Left cardiac atrium (tissue), 4 donors: ENCODE data around the gene ITPR2. TPM values are rescaled to one million over a fixed set of nuclear protein-coding genes. Genes with fewer than 3 reads are reported as not detected.
"Not testable (repeated sequence)": the region's sequence is repeated elsewhere in the genome, so short reads cannot be mapped to it uniquely, and the experiment has no call there.

Experiments
- ATAC-seq, 2 donors: fragments of 200-7000 bp; cut with Tn5 transposase; one replicate each; pipeline ENCODE4 v1.9.1; 2020; ENCODE audit warnings: mild to moderate bottlenecking in 2 of 2, moderate library complexity in 2 of 2
- DNase-seq: peaks from one replicate; pipeline ENCODE4 v3.0.0-alpha.2; 2020
- intact Hi-C, 2 donors: fragments of 100-400 bp; cut with DNase I; formaldehyde crosslinking; loops; one replicate each; pipeline versions ENCODE4 v1.14.1 to v1.15.1; 2022 to 2023
- total RNA-seq, 2 donors: library from RNA; stranded (reverse); fragmentation: NEBNext Ultra II Directional; extraction: Animal tissue kit (Norgen Biotek cat#: 25700); gene quantifications; one replicate each; pipeline ENCODE4 v1.2.1, GENCODE V29; 2021
- donor health status: DM: no; HTN: yes; CAD: no.
- donor health status: DM: no; HTN: yes; CAD: no; lungs with severe emphysema.
- donor health status: DM: yes; HTN: yes; CAD: no.
- donor health status: Dilated cardiomyopathy.

The ITPR2 gene
- total RNA-seq, 2 donors from 2014 or later: 25.4 to 26.7 TPM

- DNase-seq: no peak
- ATAC-seq: no peak
- intact Hi-C loops: no loop called here
Measured at GRCh38 chr12:26744697-26745440, 88.1 kb downstream of the ITPR2 start.

GRCh38 chr12:26744042-26744626 lies 88.9 kb downstream of the ITPR2 start:
- no peak for ATAC-seq
- no peak for DNase-seq
- intact Hi-C loops: no loop called here

- peak in 1 of 2 donors; percentile 43 for ATAC-seq
- intact Hi-C loops: no loop called here
- no peak for DNase-seq
Measured at GRCh38 chr12:26741584-26742227, 91.3 kb downstream of the ITPR2 start.

- ATAC-seq (peak; percentile 61 to 79), DNase-seq (no peak)
- intact Hi-C loops: no loop called here
Measured at GRCh38 chr12:26740991-26741390, 92.0 kb downstream of the ITPR2 start.

- ATAC-seq (no peak), DNase-seq (no peak)
- intact Hi-C loops: no loop called here
Measured at GRCh38 chr12:26740348-26740747, 92.6 kb downstream of the ITPR2 start.

GRCh38 chr12:26737487-26738030 lies 95.4 kb downstream of the ITPR2 start:
- intact Hi-C loops: no loop called here
- no peak for DNase-seq
- ATAC-seq: no peak

- intact Hi-C loops: no loop called here
- no peak for DNase-seq
- ATAC-seq: no peak
Measured at GRCh38 chr12:26736563-26737486, 96.2 kb downstream of the ITPR2 start.

- no peak for ATAC-seq
- intact Hi-C loops: no loop called here
- DNase-seq: no peak
Measured at GRCh38 chr12:26735249-26735639, 97.8 kb downstream of the ITPR2 start.

GRCh38 chr12:26734510-26735248 lies 98.3 kb downstream of the ITPR2 start:
- DNase-seq: no peak
- no peak for ATAC-seq
- intact Hi-C loops: no loop called here

GRCh38 chr12:26732005-26732908 lies 100.7 kb downstream of the ITPR2 start:
- DNase-seq: no peak
- ATAC-seq: no peak
- intact Hi-C loops: no loop called here

GRCh38 chr12:26730481-26731350 lies 102.3 kb downstream of the ITPR2 start:
- intact Hi-C loops: no loop called here
- no peak for ATAC-seq

GRCh38 chr12:26729137-26729671 lies 103.8 kb downstream of the ITPR2 start:
- DNase-seq, ATAC-seq, intact Hi-C loops: not testable (repeated sequence)

More at GRCh38 chr12:26730481-26731350, 102.3 kb downstream of the ITPR2 start:
- no peak for DNase-seq

GRCh38 chr12:26728205-26729050 lies 104.6 kb downstream of the ITPR2 start:
- ATAC-seq (no peak), DNase-seq (no peak)
- intact Hi-C loops: no loop called here

- ATAC-seq (no peak), DNase-seq (no peak)
- intact Hi-C loops: no loop called here
Measured at GRCh38 chr12:26727482-26728204, 105.4 kb downstream of the ITPR2 start.

- intact Hi-C loops: no loop called here
- ATAC-seq: no peak
- no peak for DNase-seq
Measured at GRCh38 chr12:26726956-26727355, 106.0 kb downstream of the ITPR2 start.
